Testis (tissue), 2 donors: Measurements from ENCODE around the gene LNPEP.

Experiments
- POLR2A ChIP-seq: fragments of 450-650 bp; IDR thresholded peaks from one replicate; pipeline ENCODE4 v1.6.1; 2017; ENCODE audit warnings: antibody characterized with exemption, mild to moderate bottlenecking, moderate library complexity
- TF ChIP-seq, protein P1 (sequence below), 3 experiments: fragments of 450-650 bp in 2 of 3; fragments of 200-600 bp in 1 of 3; sonication (generic) in 1 of 3; IDR thresholded peaks; one replicate each; pipeline ENCODE4 v1.5.1; 2016 to 2019; ENCODE audit warnings: antibody characterized with exemption in 3 of 3, mild to moderate bottlenecking in 2 of 3, moderate library complexity in 1 of 3

DNA sequence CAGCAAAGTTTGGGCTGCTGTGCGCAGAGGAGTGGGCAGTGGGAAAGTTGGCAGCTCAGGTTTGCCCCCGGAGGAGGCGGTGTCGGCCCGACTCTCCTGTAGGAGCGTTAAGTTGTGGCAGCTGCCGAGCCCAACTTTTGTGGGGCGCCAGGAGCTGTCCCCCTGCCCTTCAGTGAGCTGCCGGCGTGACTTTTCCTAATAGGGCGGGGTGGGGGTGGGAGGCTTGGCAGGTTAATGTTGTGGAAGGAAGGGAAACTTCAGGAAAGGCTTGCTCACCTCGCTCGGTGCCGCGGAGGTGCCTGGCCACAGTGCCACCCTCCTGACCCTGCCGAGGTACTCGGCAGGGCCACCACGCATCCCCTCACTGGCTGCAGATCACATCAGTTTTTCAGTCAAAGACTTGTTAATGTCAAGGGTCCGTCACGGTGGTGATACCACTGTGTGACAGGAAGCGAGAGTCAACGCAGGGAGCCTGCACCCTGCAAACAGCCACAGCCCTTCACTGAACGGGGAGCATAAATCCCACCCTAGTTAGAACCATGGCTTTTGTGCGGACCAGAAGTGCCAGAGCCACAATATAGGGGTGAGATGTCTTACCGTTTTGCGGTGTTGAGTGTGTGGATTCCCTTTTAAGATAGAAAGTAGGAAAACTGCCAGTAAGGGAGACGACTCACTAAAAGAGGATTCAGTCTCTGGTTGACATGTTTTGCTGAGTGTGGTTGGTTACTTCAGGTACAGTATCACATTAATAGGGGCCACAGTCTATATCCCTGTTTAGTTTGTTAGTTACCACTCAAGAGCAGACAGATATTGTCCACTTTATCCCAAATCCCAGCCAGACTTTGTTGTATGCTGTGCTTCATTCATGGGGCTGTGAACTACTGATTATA is 796 bp downstream of the LNPEP start:
- TF ChIP-seq, protein P1, sequence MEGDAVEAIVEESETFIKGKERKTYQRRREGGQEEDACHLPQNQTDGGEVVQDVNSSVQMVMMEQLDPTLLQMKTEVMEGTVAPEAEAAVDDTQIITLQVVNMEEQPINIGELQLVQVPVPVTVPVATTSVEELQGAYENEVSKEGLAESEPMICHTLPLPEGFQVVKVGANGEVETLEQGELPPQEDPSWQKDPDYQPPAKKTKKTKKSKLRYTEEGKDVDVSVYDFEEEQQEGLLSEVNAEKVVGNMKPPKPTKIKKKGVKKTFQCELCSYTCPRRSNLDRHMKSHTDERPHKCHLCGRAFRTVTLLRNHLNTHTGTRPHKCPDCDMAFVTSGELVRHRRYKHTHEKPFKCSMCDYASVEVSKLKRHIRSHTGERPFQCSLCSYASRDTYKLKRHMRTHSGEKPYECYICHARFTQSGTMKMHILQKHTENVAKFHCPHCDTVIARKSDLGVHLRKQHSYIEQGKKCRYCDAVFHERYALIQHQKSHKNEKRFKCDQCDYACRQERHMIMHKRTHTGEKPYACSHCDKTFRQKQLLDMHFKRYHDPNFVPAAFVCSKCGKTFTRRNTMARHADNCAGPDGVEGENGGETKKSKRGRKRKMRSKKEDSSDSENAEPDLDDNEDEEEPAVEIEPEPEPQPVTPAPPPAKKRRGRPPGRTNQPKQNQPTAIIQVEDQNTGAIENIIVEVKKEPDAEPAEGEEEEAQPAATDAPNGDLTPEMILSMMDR (IDR thresholded peaks at IDR 0.05) = no peak
- TF ChIP-seq POLR2A = no peak
